HG02642 (cell line): Measurements from ENCODE around the gene ARID5B.

Experiments used
- ATAC-seq: cut with Tn5 transposase; IDR thresholded peaks from one replicate; pipeline ENCODE4 v1.9.1; 2021; ENCODE audit warnings: mild to moderate bottlenecking; ENCODE audit not compliant: unreplicated experiment, poor library complexity

Gene ARID5B

GRCh38 chr10:61933859-61934555 lies 32.5 kb downstream of the ARID5B start:
- no peak for ATAC-seq

GRCh38 chr10:61935077-61935476 lies 33.6 kb downstream of the ARID5B start:
- no peak for ATAC-seq

GRCh38 chr10:61936770-61937169 lies 35.3 kb downstream of the ARID5B start:
- no peak for ATAC-seq

- ATAC-seq = no peak
Measured at GRCh38 chr10:61937631-61938351, 36.3 kb downstream of the ARID5B start.

GRCh38 chr10:61939902-61940301 lies 38.4 kb downstream of the ARID5B start:
- no peak for ATAC-seq

- ATAC-seq = no peak
Measured at GRCh38 chr10:61941202-61941681, 39.7 kb downstream of the ARID5B start.

GRCh38 chr10:61942604-61943461 lies 41.3 kb downstream of the ARID5B start:
- ATAC-seq = no peak

GRCh38 chr10:61943674-61944378 lies 42.3 kb downstream of the ARID5B start:
- peak; percentile 58 for ATAC-seq

GRCh38 chr10:61944410-61945147 lies 43.1 kb downstream of the ARID5B start:
- no peak for ATAC-seq

- ATAC-seq = no peak
Measured at GRCh38 chr10:61949687-61950086, 48.2 kb downstream of the ARID5B start.

- no peak for ATAC-seq
Measured at GRCh38 chr10:61950449-61951143, 49.1 kb downstream of the ARID5B start.

- ATAC-seq = no peak
Measured at GRCh38 chr10:61951144-61951483, 49.6 kb downstream of the ARID5B start.

- ATAC-seq = no peak
Measured at GRCh38 chr10:61952028-61952674, 50.7 kb downstream of the ARID5B start.

- no peak for ATAC-seq
Measured at GRCh38 chr10:61953183-61953582, 51.7 kb downstream of the ARID5B start.

- ATAC-seq = no peak
Measured at GRCh38 chr10:61957806-61958205, 56.3 kb downstream of the ARID5B start.

GRCh38 chr10:61958311-61958710 lies 56.8 kb downstream of the ARID5B start:
- no peak for ATAC-seq

- no peak for ATAC-seq
Measured at GRCh38 chr10:61958805-61959204, 57.3 kb downstream of the ARID5B start.

GRCh38 chr10:61959814-61960213 lies 58.3 kb downstream of the ARID5B start:
- ATAC-seq = no peak
